Ramos (cell line): Measurements from ENCODE around the gene PITX1.

Experiments used
- in situ Hi-C: fragments of 300-500 bp; cut with MboI; formaldehyde crosslinking; loops from one replicate; pipeline ENCODE4 v1.14.3; 2022; ENCODE audit warnings: low sequenced_read_pairs; ENCODE audit not compliant: unreplicated experiment

Gene PITX1

GRCh38 chr5:134989266-134989830, 44.7 kb downstream of the PITX1 start:
- in situ Hi-C loops = no loop called here

DNA sequence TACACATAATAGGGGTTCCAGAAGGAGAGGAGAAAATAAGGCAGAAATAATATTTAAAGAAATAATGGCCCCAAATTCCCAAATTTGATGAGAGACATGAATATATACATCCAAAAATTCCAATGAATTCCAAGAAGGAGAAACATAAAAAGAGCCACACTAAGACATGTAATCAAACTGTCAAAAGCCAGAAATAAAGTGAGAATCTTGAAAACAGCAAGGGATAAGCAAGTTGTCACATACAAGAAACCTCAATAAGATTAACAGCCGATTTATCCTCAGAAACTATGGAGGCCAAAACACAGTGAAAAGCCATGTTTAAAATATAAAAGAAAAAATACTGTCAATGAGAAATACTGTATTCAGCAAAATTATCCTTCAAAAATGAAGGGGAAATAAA, 51.8 kb downstream of the PITX1 start:
- in situ Hi-C loops = no loop called here

DNA sequence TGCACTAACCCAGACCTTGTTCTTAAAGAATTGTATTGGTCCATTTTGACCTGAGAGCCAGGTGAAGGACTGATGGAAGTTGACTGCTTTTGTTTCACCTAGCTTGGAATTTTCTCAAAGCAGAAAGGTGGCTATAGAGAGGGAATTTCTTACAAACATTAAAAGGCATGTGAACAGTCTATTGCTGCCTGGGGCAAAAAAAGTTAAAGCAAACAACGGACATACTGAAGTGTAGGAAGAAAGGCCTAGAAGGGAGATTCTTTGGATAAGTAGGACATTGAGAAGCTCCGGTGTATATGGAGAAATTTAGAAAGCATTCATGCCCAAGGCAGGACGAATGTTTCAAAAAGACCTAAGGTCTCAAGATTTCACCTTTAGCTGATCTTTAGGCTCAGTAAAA, 54.6 kb downstream of the PITX1 start:
- in situ Hi-C loops = no loop called here
